ENCODE results near the gene PSMC5. TPM values are rescaled to one million over a fixed set of nuclear protein-coding genes. Genes with fewer than 3 reads are reported as not detected.

Gene PSMC5
- total RNA-seq, 1 experiment from 2014 or later = 145 TPM

DNA sequence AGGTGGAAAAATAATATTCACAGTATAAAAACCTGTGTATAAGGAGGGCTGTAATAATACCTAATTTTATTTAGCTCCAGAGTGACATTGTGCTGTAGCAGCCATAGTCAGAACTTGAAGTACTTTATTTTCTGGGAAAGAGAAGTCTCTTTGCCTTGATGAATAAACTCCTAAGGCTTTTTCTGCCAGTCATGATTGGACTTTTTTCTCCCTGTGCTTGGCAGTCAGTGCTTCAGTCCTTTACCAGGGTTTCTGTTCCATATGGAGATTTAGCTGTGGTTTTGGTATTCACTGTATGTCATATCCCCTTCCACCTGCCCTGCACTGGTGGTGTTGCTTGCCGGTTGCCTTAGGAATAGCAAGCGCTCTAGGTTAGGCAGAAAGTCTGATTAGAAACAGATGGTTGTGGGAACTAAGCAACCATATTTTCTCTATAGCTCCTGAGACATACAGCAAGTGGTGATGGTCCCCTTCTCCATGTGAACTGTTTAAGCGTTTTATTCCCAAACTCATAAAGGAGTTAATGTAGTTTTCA is 28.6 kb upstream of the PSMC5 start:
- CTCF ChIA-PET = no interaction called here
- Histone ChIP-seq H3K27me3 (ENCODE audit: control insufficient read depth, insufficient read depth, low read length) (no peaks in the 10 kb centered on the region), H3K36me3 (ENCODE audit: control insufficient read depth, insufficient read depth, low read length) (peaks cover 59% of the 10 kb centered on the region), H3K9me3 (ENCODE audit: control insufficient read depth, insufficient read depth, low read depth, low read length) (no peaks in the 10 kb centered on the region), H3K27ac (ENCODE audit: low read length) (no peak overlapping the region), H3K4me1 (ENCODE audit: control insufficient read depth, insufficient read depth, low read length) (no peaks in the 10 kb centered on the region), H3K4me3 (ENCODE audit: low read depth in 2 of 2, low read length in 2 of 2) (no peak overlapping the region)
- POLR2A ChIA-PET = no interaction called here
- in situ Hi-C loops (cut with HindIII; ENCODE audit: low pct_unique_long_range_greater_than_20kb, low sequenced_read_pairs) (no loop called here), intact Hi-C loops (cut with micrococcal nuclease; ENCODE audit: unreplicated experiment) (no loop called here)
- ATAC-seq (no peak), DNase-seq (ENCODE audit: low read depth, low spot score) (no peak)
- TF ChIP-seq, protein P1, sequence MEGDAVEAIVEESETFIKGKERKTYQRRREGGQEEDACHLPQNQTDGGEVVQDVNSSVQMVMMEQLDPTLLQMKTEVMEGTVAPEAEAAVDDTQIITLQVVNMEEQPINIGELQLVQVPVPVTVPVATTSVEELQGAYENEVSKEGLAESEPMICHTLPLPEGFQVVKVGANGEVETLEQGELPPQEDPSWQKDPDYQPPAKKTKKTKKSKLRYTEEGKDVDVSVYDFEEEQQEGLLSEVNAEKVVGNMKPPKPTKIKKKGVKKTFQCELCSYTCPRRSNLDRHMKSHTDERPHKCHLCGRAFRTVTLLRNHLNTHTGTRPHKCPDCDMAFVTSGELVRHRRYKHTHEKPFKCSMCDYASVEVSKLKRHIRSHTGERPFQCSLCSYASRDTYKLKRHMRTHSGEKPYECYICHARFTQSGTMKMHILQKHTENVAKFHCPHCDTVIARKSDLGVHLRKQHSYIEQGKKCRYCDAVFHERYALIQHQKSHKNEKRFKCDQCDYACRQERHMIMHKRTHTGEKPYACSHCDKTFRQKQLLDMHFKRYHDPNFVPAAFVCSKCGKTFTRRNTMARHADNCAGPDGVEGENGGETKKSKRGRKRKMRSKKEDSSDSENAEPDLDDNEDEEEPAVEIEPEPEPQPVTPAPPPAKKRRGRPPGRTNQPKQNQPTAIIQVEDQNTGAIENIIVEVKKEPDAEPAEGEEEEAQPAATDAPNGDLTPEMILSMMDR (IDR thresholded peaks at IDR 0.05) = no peak
- TF ChIP-seq POLR2AphosphoS5 (IDR thresholded peaks at IDR 0.05; ENCODE audit: low read depth, low read length) = no peak
- TF ChIP-seq TCF7L2 (IDR thresholded peaks at IDR 0.05; ENCODE audit: low read depth, low read length) = no peak
- no peak for TF ChIP-seq SIN3A (IDR thresholded peaks at IDR 0.05; ENCODE audit: borderline replicate concordance, insufficient read depth, low read depth, low read length)
- TF ChIP-seq, protein P2, sequence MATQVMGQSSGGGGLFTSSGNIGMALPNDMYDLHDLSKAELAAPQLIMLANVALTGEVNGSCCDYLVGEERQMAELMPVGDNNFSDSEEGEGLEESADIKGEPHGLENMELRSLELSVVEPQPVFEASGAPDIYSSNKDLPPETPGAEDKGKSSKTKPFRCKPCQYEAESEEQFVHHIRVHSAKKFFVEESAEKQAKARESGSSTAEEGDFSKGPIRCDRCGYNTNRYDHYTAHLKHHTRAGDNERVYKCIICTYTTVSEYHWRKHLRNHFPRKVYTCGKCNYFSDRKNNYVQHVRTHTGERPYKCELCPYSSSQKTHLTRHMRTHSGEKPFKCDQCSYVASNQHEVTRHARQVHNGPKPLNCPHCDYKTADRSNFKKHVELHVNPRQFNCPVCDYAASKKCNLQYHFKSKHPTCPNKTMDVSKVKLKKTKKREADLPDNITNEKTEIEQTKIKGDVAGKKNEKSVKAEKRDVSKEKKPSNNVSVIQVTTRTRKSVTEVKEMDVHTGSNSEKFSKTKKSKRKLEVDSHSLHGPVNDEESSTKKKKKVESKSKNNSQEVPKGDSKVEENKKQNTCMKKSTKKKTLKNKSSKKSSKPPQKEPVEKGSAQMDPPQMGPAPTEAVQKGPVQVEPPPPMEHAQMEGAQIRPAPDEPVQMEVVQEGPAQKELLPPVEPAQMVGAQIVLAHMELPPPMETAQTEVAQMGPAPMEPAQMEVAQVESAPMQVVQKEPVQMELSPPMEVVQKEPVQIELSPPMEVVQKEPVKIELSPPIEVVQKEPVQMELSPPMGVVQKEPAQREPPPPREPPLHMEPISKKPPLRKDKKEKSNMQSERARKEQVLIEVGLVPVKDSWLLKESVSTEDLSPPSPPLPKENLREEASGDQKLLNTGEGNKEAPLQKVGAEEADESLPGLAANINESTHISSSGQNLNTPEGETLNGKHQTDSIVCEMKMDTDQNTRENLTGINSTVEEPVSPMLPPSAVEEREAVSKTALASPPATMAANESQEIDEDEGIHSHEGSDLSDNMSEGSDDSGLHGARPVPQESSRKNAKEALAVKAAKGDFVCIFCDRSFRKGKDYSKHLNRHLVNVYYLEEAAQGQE (IDR thresholded peaks at IDR 0.05; ENCODE audit: insufficient read depth in 1 of 2, low read depth in 2 of 2, low read length in 1 of 2) = no peak
- no TSS peak for BruUV-seq (replicated peaks)

DNA sequence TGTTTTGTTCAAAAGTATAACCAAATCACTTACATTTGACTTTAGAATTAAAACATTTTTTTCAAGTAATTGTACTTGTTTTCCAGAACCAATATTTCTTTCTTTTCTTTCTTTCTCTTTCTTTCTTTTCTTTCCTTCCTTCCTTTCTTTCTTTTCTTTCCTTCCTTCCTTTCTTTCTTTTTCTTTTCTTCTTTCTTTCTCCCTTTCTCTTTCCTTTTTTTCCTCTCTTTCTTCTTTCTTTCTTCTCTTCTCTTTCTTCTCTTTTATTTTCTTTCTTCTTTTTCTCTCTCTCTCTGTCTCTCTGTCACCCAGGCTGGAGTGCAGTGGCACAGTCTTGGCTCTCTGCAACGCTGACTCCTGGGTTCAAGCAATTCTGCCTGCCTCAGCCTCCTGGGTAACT is 26.4 kb upstream of the PSMC5 start:
- no peak for DNase-seq (ENCODE audit: low read depth, low spot score)
- Histone ChIP-seq H3K27ac (ENCODE audit: low read length) (no peak overlapping the region), H3K4me1 (ENCODE audit: control insufficient read depth, insufficient read depth, low read length) (no peaks in the 10 kb centered on the region), H3K27me3 (ENCODE audit: control insufficient read depth, insufficient read depth, low read length) (no peaks in the 10 kb centered on the region), H3K4me3 (ENCODE audit: low read depth in 2 of 2, low read length in 2 of 2) (no peak overlapping the region), H3K36me3 (ENCODE audit: control insufficient read depth, insufficient read depth, low read length) (peaks cover 55% of the 10 kb centered on the region), H3K9me3 (ENCODE audit: control insufficient read depth, insufficient read depth, low read depth, low read length) (no peaks in the 10 kb centered on the region)
- intact Hi-C loops (cut with micrococcal nuclease; ENCODE audit: unreplicated experiment) = no loop called here
- in situ Hi-C loops (cut with HindIII; ENCODE audit: low pct_unique_long_range_greater_than_20kb, low sequenced_read_pairs) = no loop called here
- ChIA-PET POLR2A (no interaction called here), CTCF (no interaction called here)
- TF ChIP-seq SIN3A (IDR thresholded peaks at IDR 0.05; ENCODE audit: borderline replicate concordance, insufficient read depth, low read depth, low read length) (no peak), TCF7L2 (IDR thresholded peaks at IDR 0.05; ENCODE audit: low read depth, low read length) (no peak)
- TF ChIP-seq, protein P1 (IDR thresholded peaks at IDR 0.05) = no peak
- no TSS peak for BruUV-seq (replicated peaks)
- no peak for ATAC-seq

Data from Panc1 (cell line).